PC-3 (cell line): Measurements from ENCODE around the gene FH. TPM values are rescaled to one million over a fixed set of nuclear protein-coding genes. Genes with fewer than 3 reads are reported as not detected.

Source experiments
- ATAC-seq: fragments of 200-7000 bp; cut with Tn5 transposase; 2 replicates; pipeline ENCODE4 v1.9.1; 2020; ENCODE audit warnings: mild to moderate bottlenecking, moderate library complexity
- BruUV-seq: library from RNA; stranded (reverse); fragments of 400-500 nt; replicated peaks from 2 replicates; lab custom pipeline; 2021; lab: Mats Ljungman, UMichigan
- CTCF ChIA-PET: fragments of 300-600 bp; sonication (Branson Sonifier 250); formaldehyde crosslinking; loops from one replicate; lab custom pipeline; 2022; ENCODE audit warnings: antibody characterized with exemption; lab: Charles Lee
- POLR2A ChIA-PET: fragments of 300-600 bp; sonication (Branson Sonifier 250); formaldehyde crosslinking; loops from one replicate; lab custom pipeline; 2022; ENCODE audit warnings: antibody characterized with exemption; ENCODE audit not compliant: unreplicated experiment; lab: Charles Lee
- DNase-seq: peaks from one replicate; pipeline ENCODE4 v3.0.0-alpha.2; 2015
- H2AFZ ChIP-seq: fragments of 300-600 bp; sonication (generic); 2 replicates; pipeline ENCODE4 v1.6.0; 2016; ENCODE audit warnings: antibody characterized with exemption, low read length
- H3F3A ChIP-seq: fragments of 300-600 bp; sonication (generic); one replicate; pipeline ENCODE4 v1.6.0; 2017; ENCODE audit warnings: antibody characterized with exemption, low read length, control low read depth, mild to moderate bottlenecking; ENCODE audit not compliant: unreplicated experiment
- H3K27ac ChIP-seq: fragments of 300-600 bp; sonication (generic); 2 replicates; pipeline ENCODE4 v1.5.1; 2016; ENCODE audit warnings: mild to moderate bottlenecking, low read length
- H3K27me3 ChIP-seq: fragments of 300-600 bp; sonication (generic); 2 replicates; pipeline ENCODE4 v1.6.1; 2016; ENCODE audit warnings: low read length, mixed read lengths
- H3K36me3 ChIP-seq: fragments of 300-600 bp; sonication (generic); 2 replicates; pipeline ENCODE4 v1.6.1; 2016; ENCODE audit warnings: low read depth, mixed run types, low read length, mixed read lengths
- H3K4me1 ChIP-seq: fragments of 300-600 bp; sonication (generic); 2 replicates; pipeline ENCODE4 v1.5.1; 2016; ENCODE audit warnings: low read length; ENCODE audit not compliant: insufficient read depth
- H3K4me2 ChIP-seq: fragments of 300-600 bp; sonication (generic); 2 replicates; pipeline ENCODE4 v1.6.0; 2016; ENCODE audit warnings: low read length
- H3K4me3 ChIP-seq: fragments of 300-600 bp; sonication (generic); 2 replicates; pipeline ENCODE4 v1.5.1; 2016; ENCODE audit warnings: mild to moderate bottlenecking, low read length, mixed read lengths
- H3K79me2 ChIP-seq: fragments of 300-600 bp; sonication (generic); 2 replicates; pipeline ENCODE4 v1.6.1; 2017; ENCODE audit warnings: low read length, mixed read lengths
- H3K9ac ChIP-seq: fragments of 300-600 bp; sonication (generic); 2 replicates; pipeline ENCODE4 v1.6.0; 2016; ENCODE audit warnings: mild to moderate bottlenecking, low read length
- H3K9me2 ChIP-seq: fragments of 300-600 bp; sonication (generic); replicated peaks from 2 replicates; pipeline ENCODE4 v1.6.1; 2016; ENCODE audit warnings: mixed run types, low read length, mixed read lengths
- H3K9me3 ChIP-seq: fragments of 300-600 bp; sonication (generic); 2 replicates; pipeline ENCODE4 v1.6.1; 2016; ENCODE audit warnings: low read length, mixed read lengths
- H4K20me1 ChIP-seq: fragments of 300-600 bp; sonication (generic); 2 replicates; pipeline ENCODE4 v1.6.1; 2016; ENCODE audit warnings: low read length, mixed read lengths
- EZH2 ChIP-seq: fragments of 300-600 bp; sonication (generic); IDR thresholded peaks from one replicate; pipeline ENCODE4 v1.6.1; 2017; ENCODE audit warnings: antibody characterized with exemption, mild to moderate bottlenecking, low read length; ENCODE audit not compliant: unreplicated experiment
- EZH2phosphoT487 ChIP-seq: fragments of 300-600 bp; sonication (generic); IDR thresholded peaks from 2 replicates; pipeline ENCODE4 v1.6.1; 2018; ENCODE audit warnings: mild to moderate bottlenecking, antibody characterized with exemption, low read length, borderline replicate concordance
- intact Hi-C: fragments of 100-400 bp; cut with micrococcal nuclease; formaldehyde crosslinking; loops from 2 replicates; pipeline ENCODE4 v1.9.0; 2023
- total RNA-seq: library from RNA; depleted of rRNA; stranded (reverse); fragments of >200 nt; gene quantifications from 2 replicates; pipeline ENCODE4 v1.2.3, GENCODE V29; 2014
- TF ChIP-seq, protein P1 (sequence below): fragments of 300-600 bp; sonication (generic); conservative IDR thresholded peaks from 2 replicates; pipeline ENCODE4 v1.5.1; 2017; ENCODE audit warnings: antibody characterized with exemption, low read depth, mild to moderate bottlenecking, low read length

The FH gene
- total RNA-seq, 1 experiment from 2014 or later: 201 TPM

DNA sequence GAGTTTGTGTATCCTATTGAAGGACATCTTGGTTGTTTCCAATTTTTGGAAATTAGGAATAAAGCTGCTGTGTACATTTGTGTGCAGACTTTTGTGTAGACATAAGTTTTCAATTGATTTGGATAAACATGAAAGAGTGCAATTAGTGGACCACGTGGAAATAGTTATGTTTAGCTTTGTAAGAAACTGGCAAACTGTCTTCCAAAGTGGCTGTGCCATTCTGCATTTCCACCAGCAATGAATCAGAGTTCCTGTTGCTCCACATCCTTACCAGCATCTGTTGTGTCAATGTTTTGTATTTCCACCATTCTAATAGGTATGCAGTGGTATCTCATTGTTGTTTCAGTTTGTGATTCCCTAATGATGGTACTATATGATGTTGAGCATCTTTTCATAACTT is 46.5 kb downstream of the FH start:
- Histone ChIP-seq H3K9me2 (no peaks in the 10 kb centered on the region; the same call in 1 of the 2 replicates), H2AFZ (no peak overlapping the region), H3F3A (no peaks in the 10 kb centered on the region), H3K27ac (no peak overlapping the region), H3K9me3 (no peaks in the 10 kb centered on the region), H3K79me2 (no peaks in the 10 kb centered on the region), H3K27me3 (no peaks in the 10 kb centered on the region), H3K4me2 (no peak overlapping the region), H3K4me1 (peaks cover 13% of the 10 kb centered on the region), H3K36me3 (0 out of 2 replicates have a peak, but pooled peaks cover 5% of the 10 kb centered on the region), H4K20me1 (no peaks in the 10 kb centered on the region), H3K4me3 (no peak overlapping the region), H3K9ac (no peak overlapping the region)
- DNase-seq (no peak), ATAC-seq (no peak)
- intact Hi-C loops: no loop called here
- TF ChIP-seq EZH2: no peak
- no peak for TF ChIP-seq EZH2phosphoT487
- ChIA-PET CTCF (no interaction called here), POLR2A (no interaction called here)
- no TSS peak for BruUV-seq

DNA sequence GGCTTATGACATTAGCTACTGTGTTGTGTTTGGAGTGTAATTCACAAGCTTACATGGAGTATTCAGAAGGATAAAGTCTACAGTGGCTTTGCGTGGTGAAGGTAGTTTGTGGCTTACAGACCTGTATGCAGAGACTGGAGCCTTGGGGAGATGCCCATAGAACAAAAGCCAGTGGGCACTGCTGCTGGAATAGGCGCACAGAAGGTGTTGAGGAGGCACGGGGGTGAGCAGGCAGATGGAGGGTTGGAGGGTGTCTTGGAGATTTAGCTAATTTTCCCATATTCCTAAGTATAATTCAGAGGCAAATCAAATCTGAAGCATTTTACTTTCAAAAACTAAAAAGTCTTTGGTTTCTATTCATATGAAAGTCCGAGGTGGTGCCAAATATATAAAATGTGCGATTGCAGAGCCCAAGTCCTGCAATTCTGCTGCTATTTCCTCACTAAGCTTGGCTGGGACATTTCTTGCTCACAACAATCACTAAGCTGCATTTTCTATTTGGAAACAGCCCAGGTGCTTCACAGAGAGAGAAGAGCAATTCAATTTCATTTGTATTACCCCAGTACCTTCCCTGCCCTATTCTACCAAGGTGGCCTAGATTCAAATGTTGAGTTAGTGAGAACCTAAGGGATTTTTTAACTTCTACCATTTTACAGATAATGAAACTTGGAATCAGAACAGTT is 48.5 kb downstream of the FH start:
- ATAC-seq: no peak
- Histone ChIP-seq H3K27me3 (no peaks in the 10 kb centered on the region), H3K9ac (no peak overlapping the region), H3K36me3 (no peaks in the 10 kb centered on the region), H3K9me2 (no peaks in the 10 kb centered on the region; the same call in 1 of the 2 replicates), H3K4me1 (peaks cover 12% of the 10 kb centered on the region), H4K20me1 (no peaks in the 10 kb centered on the region), H3K9me3 (no peaks in the 10 kb centered on the region), H3K4me3 (no peak overlapping the region), H3K79me2 (no peaks in the 10 kb centered on the region), H3F3A (no peaks in the 10 kb centered on the region), H3K4me2 (no peak overlapping the region), H2AFZ (no peak overlapping the region), H3K27ac (no peak overlapping the region)
- no TSS peak for BruUV-seq
- ChIA-PET CTCF (no interaction called here), POLR2A (no interaction called here)
- TF ChIP-seq EZH2phosphoT487: no peak
- TF ChIP-seq, protein P1, sequence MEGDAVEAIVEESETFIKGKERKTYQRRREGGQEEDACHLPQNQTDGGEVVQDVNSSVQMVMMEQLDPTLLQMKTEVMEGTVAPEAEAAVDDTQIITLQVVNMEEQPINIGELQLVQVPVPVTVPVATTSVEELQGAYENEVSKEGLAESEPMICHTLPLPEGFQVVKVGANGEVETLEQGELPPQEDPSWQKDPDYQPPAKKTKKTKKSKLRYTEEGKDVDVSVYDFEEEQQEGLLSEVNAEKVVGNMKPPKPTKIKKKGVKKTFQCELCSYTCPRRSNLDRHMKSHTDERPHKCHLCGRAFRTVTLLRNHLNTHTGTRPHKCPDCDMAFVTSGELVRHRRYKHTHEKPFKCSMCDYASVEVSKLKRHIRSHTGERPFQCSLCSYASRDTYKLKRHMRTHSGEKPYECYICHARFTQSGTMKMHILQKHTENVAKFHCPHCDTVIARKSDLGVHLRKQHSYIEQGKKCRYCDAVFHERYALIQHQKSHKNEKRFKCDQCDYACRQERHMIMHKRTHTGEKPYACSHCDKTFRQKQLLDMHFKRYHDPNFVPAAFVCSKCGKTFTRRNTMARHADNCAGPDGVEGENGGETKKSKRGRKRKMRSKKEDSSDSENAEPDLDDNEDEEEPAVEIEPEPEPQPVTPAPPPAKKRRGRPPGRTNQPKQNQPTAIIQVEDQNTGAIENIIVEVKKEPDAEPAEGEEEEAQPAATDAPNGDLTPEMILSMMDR: no peak
- intact Hi-C loops: no loop called here
- DNase-seq: no peak

DNA sequence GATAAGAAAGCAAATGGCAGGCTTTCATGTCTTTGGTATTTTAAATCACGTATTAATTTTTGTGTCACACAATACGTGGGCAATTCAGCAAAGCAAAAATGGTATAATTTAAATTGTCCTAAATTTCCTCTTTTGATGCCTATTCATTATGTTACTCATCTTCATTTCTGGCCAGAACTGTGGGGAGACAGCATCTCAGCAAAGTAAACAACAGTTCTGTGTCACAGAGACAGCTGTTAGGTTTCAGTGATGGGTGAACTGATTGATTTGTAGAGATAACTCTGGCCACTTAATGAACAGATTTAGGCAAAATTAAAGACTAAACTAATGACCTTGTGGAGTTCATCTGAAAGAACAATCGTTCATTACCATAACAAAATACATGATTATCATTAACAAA is 49.2 kb downstream of the FH start:
- ChIA-PET POLR2A (no interaction called here), CTCF (no interaction called here)
- Histone ChIP-seq H3K36me3 (no peaks in the 10 kb centered on the region), H3K79me2 (no peaks in the 10 kb centered on the region), H2AFZ (no peak overlapping the region), H3K27ac (no peak overlapping the region), H4K20me1 (no peaks in the 10 kb centered on the region), H3K9ac (no peak overlapping the region), H3K9me2 (no peaks in the 10 kb centered on the region; the same call in 1 of the 2 replicates), H3K9me3 (no peaks in the 10 kb centered on the region), H3K4me3 (no peak overlapping the region), H3K4me2 (no peak overlapping the region), H3K4me1 (peaks cover 12% of the 10 kb centered on the region), H3K27me3 (no peaks in the 10 kb centered on the region), H3F3A (no peaks in the 10 kb centered on the region)
- TF ChIP-seq EZH2phosphoT487 (no peak), EZH2 (no peak)
- TF ChIP-seq, protein P1: no peak
- intact Hi-C loops: no loop called here
- BruUV-seq: no TSS peak
- DNase-seq (no peak), ATAC-seq (no peak)
